B cell (primary cell): ENCODE measurements around the gene AQR.

Experiments
- EZH2 ChIP-seq: IDR thresholded peaks from 2 replicates; pipeline ENCODE4 v1.6.1; 2012; ENCODE audit warnings: borderline replicate concordance, low read depth, mild to moderate bottlenecking, moderate library complexity, low read length; ENCODE audit not compliant: insufficient read depth, poor library complexity, severe bottlenecking
- TF ChIP-seq, protein P1 (sequence below): fragments of 200-600 bp; IDR thresholded peaks from one replicate; pipeline ENCODE4 v1.8.0; 2022; ENCODE audit warnings: antibody characterized with exemption, mild to moderate bottlenecking

- TF ChIP-seq, protein P1, sequence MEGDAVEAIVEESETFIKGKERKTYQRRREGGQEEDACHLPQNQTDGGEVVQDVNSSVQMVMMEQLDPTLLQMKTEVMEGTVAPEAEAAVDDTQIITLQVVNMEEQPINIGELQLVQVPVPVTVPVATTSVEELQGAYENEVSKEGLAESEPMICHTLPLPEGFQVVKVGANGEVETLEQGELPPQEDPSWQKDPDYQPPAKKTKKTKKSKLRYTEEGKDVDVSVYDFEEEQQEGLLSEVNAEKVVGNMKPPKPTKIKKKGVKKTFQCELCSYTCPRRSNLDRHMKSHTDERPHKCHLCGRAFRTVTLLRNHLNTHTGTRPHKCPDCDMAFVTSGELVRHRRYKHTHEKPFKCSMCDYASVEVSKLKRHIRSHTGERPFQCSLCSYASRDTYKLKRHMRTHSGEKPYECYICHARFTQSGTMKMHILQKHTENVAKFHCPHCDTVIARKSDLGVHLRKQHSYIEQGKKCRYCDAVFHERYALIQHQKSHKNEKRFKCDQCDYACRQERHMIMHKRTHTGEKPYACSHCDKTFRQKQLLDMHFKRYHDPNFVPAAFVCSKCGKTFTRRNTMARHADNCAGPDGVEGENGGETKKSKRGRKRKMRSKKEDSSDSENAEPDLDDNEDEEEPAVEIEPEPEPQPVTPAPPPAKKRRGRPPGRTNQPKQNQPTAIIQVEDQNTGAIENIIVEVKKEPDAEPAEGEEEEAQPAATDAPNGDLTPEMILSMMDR, result no peak
- TF ChIP-seq EZH2, result no peak
These were observed 155.9 kb downstream of the AQR start for GRCh38 chr15:34813446-34814190.
